ENCODE results near the gene FAM200B. TPM values are rescaled to one million over a fixed set of nuclear protein-coding genes. Genes with fewer than 3 reads are reported as not detected.

The FAM200B gene
- total RNA-seq, 1 experiment from 2014 or later = 29.0 TPM

- H3K27me3 ChIP-seq (replicated peaks; ENCODE audit: insufficient read depth, low read depth, low read length, poor library complexity) = no peaks in the 10 kb centered on the region
- peak overlapping the region; percentile 73 for H3K4me3 ChIP-seq (ENCODE audit: low read depth, low read length, poor library complexity, severe bottlenecking)
- no peaks in the 10 kb centered on the region for H3K9me3 ChIP-seq (ENCODE audit: low read depth, low read length, poor library complexity, severe bottlenecking)
- peaks cover 41% of the 10 kb centered on the region for H3K4me1 ChIP-seq (ENCODE audit: insufficient read depth, low read length, poor library complexity, severe bottlenecking)
- ChIA-PET CTCF (no interaction called here), POLR2A (ENCODE audit: low non-redundant PET) (no interaction called here)
- BruUV-seq (replicated peaks) = no TSS peak
- H3K27ac ChIP-seq (ENCODE audit: low read depth, low read length, poor library complexity, severe bottlenecking) = peak overlapping the region; percentile 94
- intact Hi-C loops (cut with micrococcal nuclease; ENCODE audit: unreplicated experiment) = no loop called here
- H3K36me3 ChIP-seq (ENCODE audit: insufficient read depth, low read length, poor library complexity, severe bottlenecking) = no peaks in the 10 kb centered on the region
- TF ChIP-seq EZH2 (IDR thresholded peaks at IDR 0.05; ENCODE audit: borderline replicate concordance, low read depth, low read length, poor library complexity, severe bottlenecking) (no peak), CTCF (conservative IDR thresholded peaks at IDR 0.05; ENCODE audit: low read depth, low read length) (no peak)
- no peak for DNase-seq (ENCODE audit: low spot score)
Observed at GRCh38 chr4:15656038-15656470, 25.6 kb upstream of the FAM200B start.

GRCh38 chr4:15657366-15657765, 24.3 kb upstream of the FAM200B start:
- H3K4me1 ChIP-seq (ENCODE audit: insufficient read depth, low read length, poor library complexity, severe bottlenecking) = peaks cover 29% of the 10 kb centered on the region
- BruUV-seq (replicated peaks) = no TSS peak
- H3K27ac ChIP-seq (ENCODE audit: low read depth, low read length, poor library complexity, severe bottlenecking) = peak overlapping the region; percentile 3
- no peaks in the 10 kb centered on the region for H3K36me3 ChIP-seq (ENCODE audit: insufficient read depth, low read length, poor library complexity, severe bottlenecking)
- H3K27me3 ChIP-seq (replicated peaks; ENCODE audit: insufficient read depth, low read depth, low read length, poor library complexity) = no peaks in the 10 kb centered on the region
- no peak for DNase-seq (ENCODE audit: low spot score)
- no peak overlapping the region for H3K4me3 ChIP-seq (ENCODE audit: low read depth, low read length, poor library complexity, severe bottlenecking)
- no peaks in the 10 kb centered on the region for H3K9me3 ChIP-seq (ENCODE audit: low read depth, low read length, poor library complexity, severe bottlenecking)
- intact Hi-C loops (cut with micrococcal nuclease; ENCODE audit: unreplicated experiment) = no loop called here
- CTCF ChIA-PET = no interaction called here
- TF ChIP-seq EZH2 (IDR thresholded peaks at IDR 0.05; ENCODE audit: borderline replicate concordance, low read depth, low read length, poor library complexity, severe bottlenecking) (no peak), CTCF (conservative IDR thresholded peaks at IDR 0.05; ENCODE audit: low read depth, low read length) (no peak)
- POLR2A ChIA-PET (ENCODE audit: low non-redundant PET) = interaction anchor here (0.6 kb wide), 1 partner anchor 327 kb away, joined by 4 read pairs; no protein-coding TSS in a partner anchor

- H3K27ac ChIP-seq (ENCODE audit: low read depth, low read length, poor library complexity, severe bottlenecking) = peak overlapping the region; percentile 3
- no peaks in the 10 kb centered on the region for H3K36me3 ChIP-seq (ENCODE audit: insufficient read depth, low read length, poor library complexity, severe bottlenecking)
- CTCF ChIA-PET = no interaction called here
- no peak overlapping the region for H3K4me3 ChIP-seq (ENCODE audit: low read depth, low read length, poor library complexity, severe bottlenecking)
- no peak for TF ChIP-seq EZH2 (IDR thresholded peaks at IDR 0.05; ENCODE audit: borderline replicate concordance, low read depth, low read length, poor library complexity, severe bottlenecking)
- no peak for TF ChIP-seq CTCF (conservative IDR thresholded peaks at IDR 0.05; ENCODE audit: low read depth, low read length)
- BruUV-seq (replicated peaks) = no TSS peak
- DNase-seq (ENCODE audit: low spot score) = no peak
- H3K9me3 ChIP-seq (ENCODE audit: low read depth, low read length, poor library complexity, severe bottlenecking) = no peaks in the 10 kb centered on the region
- intact Hi-C loops (cut with micrococcal nuclease; ENCODE audit: unreplicated experiment) = no loop called here
- POLR2A ChIA-PET (ENCODE audit: low non-redundant PET) = no interaction called here
- H3K27me3 ChIP-seq (replicated peaks; ENCODE audit: insufficient read depth, low read depth, low read length, poor library complexity) = no peaks in the 10 kb centered on the region
- H3K4me1 ChIP-seq (ENCODE audit: insufficient read depth, low read length, poor library complexity, severe bottlenecking) = peaks cover 21% of the 10 kb centered on the region
Observed at GRCh38 chr4:15658136-15658770, 23.4 kb upstream of the FAM200B start.
